A549 treated with GW870086 at 1 μM for 4 hours (cell line): ENCODE measurements around the gene BLOC1S5. TPM values are rescaled to one million over a fixed set of nuclear protein-coding genes. Genes with fewer than 3 reads are reported as not detected.

Experiments used
- total RNA-seq: library from RNA; stranded (reverse); fragments of 200-300 nt; extraction: Qiagen RNA extraction; gene quantifications from 5 replicates; pipeline ENCODE4 v1.2.3, GENCODE V29; 2022; ENCODE audit warnings: low read depth

Gene BLOC1S5
- 4.6 to 9.2 TPM (median 8.2 TPM) in 5 replicates for total RNA-seq

GRCh38 chr6:8063761-8064637 is at the start of gene BLOC1S5:
TSS of gene BLOC1S5 (minus strand) at chr6:8064389. CDS start at chr6:8064376, 13 bp downstream.

GRCh38 chr6:8102122-8102958 is 38.2 kb upstream of the BLOC1S5 start, which contains the start of gene EEF1E1:
TSS of gene EEF1E1 (minus strand) at chr6:8102548. CDS start at chr6:8102521, 27 bp downstream.

Other genes with a start within 250 kb of the BLOC1S5 start
- 129 to 154 TPM (median 147 TPM) in 5 replicates for gene TXNDC5, start 153.6 kb downstream of the BLOC1S5 start, total RNA-seq
- gene EEF1E1, start 38.2 kb upstream of the BLOC1S5 start, total RNA-seq = 58.0 to 88.7 TPM (median 61.9 TPM) in 5 replicates